A549 (cell line): ENCODE results near the gene OPTN. TPM values are rescaled to one million over a fixed set of nuclear protein-coding genes. Genes with fewer than 3 reads are reported as not detected.

Source experiments
- ATAC-seq, 2 experiments: fragments of 200-7000 bp in 1 of 2; fragments of >200 bp in 1 of 2; cut with Nextera tagmentation in 1 of 2; cut with Tn5 transposase in 1 of 2; 3 replicates each; pipeline versions ENCODE4 v1.8.0 to v1.9.1; 2018 to 2020; ENCODE audit warnings: mild to moderate bottlenecking in 1 of 2, moderate library complexity in 1 of 2
- CTCF ChIA-PET: fragments of 300-600 bp; sonication (Branson Sonifier 250); formaldehyde crosslinking; extraction: SDS; loops from one replicate; lab custom pipeline; 2021; ENCODE audit warnings: antibody characterized with exemption, inconsistent platforms; lab: Yijun Ruan, JAX
- POLR2A ChIA-PET: fragments of 350-600 bp; formaldehyde crosslinking; extraction: SDS; loops from one replicate; lab custom pipeline; 2021; ENCODE audit warnings: antibody characterized with exemption, inconsistent platforms; lab: Yijun Ruan, JAX
- DNase-seq, 2 experiments: peaks; one replicate each; pipeline versions ENCODE4 v3.0.0 to v3.0.0-alpha.2; 2011 to 2016; ENCODE audit warnings: low read depth in 1 of 2, low spot score in 1 of 2
- FAIRE-seq: peaks from 2 replicates; lab custom pipeline; 2011; peaks lifted over from hg19 to GRCh38; lab: Jason Lieb, UNC
- H3K27ac ChIP-seq, 2 experiments: fragments of >200 bp; sonication (Bioruptor Twin); formaldehyde crosslinking; 3 replicates each; pipeline ENCODE4 v1.5.1; 2016 to 2017
- H3K4me1 ChIP-seq: fragments of >200 bp; sonication (Bioruptor Twin); formaldehyde crosslinking; 3 replicates; pipeline ENCODE4 v1.6.1; 2016
- H3K4me2 ChIP-seq: fragments of >200 bp; sonication (Bioruptor Twin); formaldehyde crosslinking; 3 replicates; pipeline ENCODE4 v1.6.1; 2016
- H3K4me3 ChIP-seq: fragments of >200 bp; sonication (Bioruptor Twin); formaldehyde crosslinking; 3 replicates; pipeline ENCODE4 v1.5.1; 2016
- H3K9me3 ChIP-seq: fragments of >200 bp; sonication (Bioruptor Twin); formaldehyde crosslinking; 3 replicates; pipeline ENCODE4 v1.6.1; 2016
- CBX2 ChIP-seq: fragments of 200-600 bp; sonication (generic); IDR thresholded peaks from 2 replicates; pipeline ENCODE4 v1.6.1; 2016; ENCODE audit warnings: low read depth, mild to moderate bottlenecking, borderline replicate concordance
- CBX8 ChIP-seq: fragments of 200-600 bp; sonication (generic); IDR thresholded peaks from 2 replicates; pipeline ENCODE4 v1.6.1; 2016
- E2F6 ChIP-seq: IDR thresholded peaks from 2 replicates; pipeline ENCODE4 v1.6.1; 2012; ENCODE audit warnings: low read depth, borderline replicate concordance
- ESRRA ChIP-seq: fragments of 150-350 bp; IDR thresholded peaks from 2 replicates; pipeline ENCODE4 v1.6.1; 2014; ENCODE audit warnings: mild to moderate bottlenecking, low read length, borderline replicate concordance
- HEYL ChIP-seq: fragments of 250-450 bp; sonication (Bioruptor Pico); IDR thresholded peaks from 2 replicates; pipeline ENCODE4 v1.8.0; 2021; ENCODE audit warnings: mild to moderate bottlenecking, moderate library complexity
- HOXA7 ChIP-seq: fragments of 250-450 bp; sonication (Bioruptor Pico); IDR thresholded peaks from 2 replicates; pipeline ENCODE4 v1.5.0; 2020; ENCODE audit warnings: mild to moderate bottlenecking, moderate library complexity
- HOXB13 ChIP-seq: fragments of 250-450 bp; sonication (Bioruptor Pico); IDR thresholded peaks from 2 replicates; pipeline ENCODE4 v1.5.0; 2020; ENCODE audit warnings: low read depth, mild to moderate bottlenecking, moderate library complexity
- JUN ChIP-seq, 2 experiments: fragments of >200 bp; sonication (Bioruptor Twin); formaldehyde crosslinking; IDR thresholded peaks; 2 replicates in 1 of 2; 3 replicates in 1 of 2; pipeline ENCODE4 v1.6.1; 2016 to 2017
- KDM1A ChIP-seq: fragments of 200-600 bp; sonication (generic); IDR thresholded peaks from 2 replicates; pipeline ENCODE4 v1.6.1; 2016; ENCODE audit warnings: low read depth, mild to moderate bottlenecking
- MAZ ChIP-seq: fragments of 150-350 bp; IDR thresholded peaks from 2 replicates; pipeline ENCODE4 v1.6.1; 2014; ENCODE audit warnings: antibody characterized with exemption, low read depth, low read length, borderline replicate concordance
- NFE2L2 ChIP-seq: fragments of 150-350 bp; conservative IDR thresholded peaks from 2 replicates; pipeline ENCODE4 v1.6.1; 2014; ENCODE audit warnings: low read length
- NR3C1 ChIP-seq: fragments of >200 bp; sonication (Bioruptor Twin); formaldehyde crosslinking; IDR thresholded peaks from 3 replicates; pipeline ENCODE4 v1.6.1; 2017
- RAD21 ChIP-seq, 2 experiments: fragments of >200 bp in 1 of 2; sonication (Bioruptor Twin) in 1 of 2; formaldehyde crosslinking in 1 of 2; IDR thresholded peaks in 1 of 2; conservative IDR thresholded peaks in 1 of 2; 2 replicates in 1 of 2; 3 replicates in 1 of 2; pipeline ENCODE4 v1.6.1; 2012 to 2018; ENCODE audit warnings: inconsistent platforms in 1 of 2
- SMC3 ChIP-seq: fragments of >200 bp; sonication (Bioruptor Twin); formaldehyde crosslinking; IDR thresholded peaks from 3 replicates; pipeline ENCODE4 v1.6.1; 2018; ENCODE audit warnings: inconsistent platforms
- SREBF2 ChIP-seq: fragments of 450-650 bp; IDR thresholded peaks from 2 replicates; pipeline ENCODE4 v1.6.1; 2014; ENCODE audit warnings: mild to moderate bottlenecking, moderate library complexity
- TFCP2L1 ChIP-seq: fragments of 250-450 bp; sonication (Bioruptor Pico); IDR thresholded peaks from 2 replicates; pipeline ENCODE4 v1.5.0; 2021; ENCODE audit warnings: mild to moderate bottlenecking
- ZNF302 ChIP-seq: fragments of 250-450 bp; sonication (Bioruptor Pico); IDR thresholded peaks from 2 replicates; pipeline ENCODE4 v1.9.0; 2021; ENCODE audit warnings: inconsistent platforms, mild to moderate bottlenecking, moderate library complexity
- ZSCAN20 ChIP-seq: fragments of 250-450 bp; sonication (Bioruptor Pico); IDR thresholded peaks from 2 replicates; pipeline ENCODE4 v1.8.0; 2022; ENCODE audit warnings: mild to moderate bottlenecking, moderate library complexity
- WGBS: methylation state at CpG from one replicate; pipeline ENCODE4 v1.1.6; 2017; ENCODE audit errors: missing lambda C conversion rate; 5-methylcytosine and 5-hydroxymethylcytosine counted together
- polyA plus RNA-seq, 4 experiments: library from polyadenylated mRNA; depleted of rRNA in 3 of 4; stranded (reverse); fragments of >200 nt; fragmentation: RNase III in 1 of 4; extraction: RNeasy Plus Mini Kit Qiagen cat#74134 plus additional on column Dnase treatment in 1 of 4; gene quantifications; 2 replicates in 3 of 4; 3 replicates in 1 of 4; pipeline ENCODE4 v1.2.3, GENCODE V29; 2011 to 2017
- TF ChIP-seq, protein P1 (sequence below): fragments of 250-450 bp; sonication (Bioruptor Pico); IDR thresholded peaks from 2 replicates; pipeline ENCODE4 v1.5.0; 2021; ENCODE audit warnings: mild to moderate bottlenecking, moderate library complexity, borderline replicate concordance
- TF ChIP-seq, protein P2 (sequence below): fragments of 200-600 bp; sonication (generic); IDR thresholded peaks from 2 replicates; pipeline ENCODE4 v1.6.1; 2016; ENCODE audit warnings: antibody characterized with exemption, mild to moderate bottlenecking, moderate library complexity

The OPTN gene
- polyA plus RNA-seq, 2 of the 4 experiments (the other 2 are of a cell fraction), result 31.8 to 33.2 TPM

DNA sequence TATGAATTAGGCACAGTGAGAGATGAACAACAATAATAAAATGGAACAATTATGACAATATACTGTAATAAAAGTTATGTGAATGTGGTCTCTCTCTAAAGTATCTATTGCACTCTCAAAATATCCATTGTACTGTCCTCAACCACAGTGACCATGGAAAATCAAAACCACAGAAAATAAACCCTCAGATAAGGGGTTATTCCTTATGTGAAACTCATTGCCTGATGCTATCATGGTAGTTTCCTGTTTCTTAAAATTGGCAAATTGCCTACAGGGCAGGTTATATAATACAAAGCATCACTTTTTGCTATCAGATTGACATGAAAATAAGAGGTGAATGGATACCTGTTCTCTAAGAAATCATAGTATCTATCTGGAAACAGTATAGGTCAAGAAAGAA, 65.2 kb downstream of the OPTN start:
- Histone ChIP-seq H3K4me3 (no peak overlapping the region), H3K27ac (no peak overlapping the region), H3K4me1 (peaks cover 12% of the 10 kb centered on the region), H3K4me2 (no peak overlapping the region), H3K9me3 (no peaks in the 10 kb centered on the region)
- no peak for DNase-seq
- ATAC-seq, result no peak
- no peak for TF ChIP-seq HEYL
- TF ChIP-seq, protein P1, sequence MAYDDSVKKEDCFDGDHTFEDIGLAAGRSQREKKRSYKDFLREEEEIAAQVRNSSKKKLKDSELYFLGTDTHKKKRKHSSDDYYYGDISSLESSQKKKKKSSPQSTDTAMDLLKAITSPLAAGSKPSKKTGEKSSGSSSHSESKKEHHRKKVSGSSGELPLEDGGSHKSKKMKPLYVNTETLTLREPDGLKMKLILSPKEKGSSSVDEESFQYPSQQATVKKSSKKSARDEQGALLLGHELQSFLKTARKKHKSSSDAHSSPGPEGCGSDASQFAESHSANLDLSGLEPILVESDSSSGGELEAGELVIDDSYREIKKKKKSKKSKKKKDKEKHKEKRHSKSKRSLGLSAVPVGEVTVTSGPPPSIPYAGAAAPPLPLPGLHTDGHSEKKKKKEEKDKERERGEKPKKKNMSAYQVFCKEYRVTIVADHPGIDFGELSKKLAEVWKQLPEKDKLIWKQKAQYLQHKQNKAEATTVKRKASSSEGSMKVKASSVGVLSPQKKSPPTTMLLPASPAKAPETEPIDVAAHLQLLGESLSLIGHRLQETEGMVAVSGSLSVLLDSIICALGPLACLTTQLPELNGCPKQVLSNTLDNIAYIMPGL (CRISPR knock-in tag), result no peak
- TF ChIP-seq SREBF2, result no peak
- no peak for TF ChIP-seq ZNF302 (CRISPR knock-in tag)
- TF ChIP-seq TFCP2L1 (CRISPR knock-in tag), result no peak
- TF ChIP-seq CBX8, result no peak
- TF ChIP-seq MAZ, result no peak
- TF ChIP-seq E2F6, result no peak
- TF ChIP-seq JUN (IDR thresholded peaks at IDR 0.05), result no peak
- no peak for TF ChIP-seq CBX2
- no peak for TF ChIP-seq HOXA7
- TF ChIP-seq, protein P2, sequence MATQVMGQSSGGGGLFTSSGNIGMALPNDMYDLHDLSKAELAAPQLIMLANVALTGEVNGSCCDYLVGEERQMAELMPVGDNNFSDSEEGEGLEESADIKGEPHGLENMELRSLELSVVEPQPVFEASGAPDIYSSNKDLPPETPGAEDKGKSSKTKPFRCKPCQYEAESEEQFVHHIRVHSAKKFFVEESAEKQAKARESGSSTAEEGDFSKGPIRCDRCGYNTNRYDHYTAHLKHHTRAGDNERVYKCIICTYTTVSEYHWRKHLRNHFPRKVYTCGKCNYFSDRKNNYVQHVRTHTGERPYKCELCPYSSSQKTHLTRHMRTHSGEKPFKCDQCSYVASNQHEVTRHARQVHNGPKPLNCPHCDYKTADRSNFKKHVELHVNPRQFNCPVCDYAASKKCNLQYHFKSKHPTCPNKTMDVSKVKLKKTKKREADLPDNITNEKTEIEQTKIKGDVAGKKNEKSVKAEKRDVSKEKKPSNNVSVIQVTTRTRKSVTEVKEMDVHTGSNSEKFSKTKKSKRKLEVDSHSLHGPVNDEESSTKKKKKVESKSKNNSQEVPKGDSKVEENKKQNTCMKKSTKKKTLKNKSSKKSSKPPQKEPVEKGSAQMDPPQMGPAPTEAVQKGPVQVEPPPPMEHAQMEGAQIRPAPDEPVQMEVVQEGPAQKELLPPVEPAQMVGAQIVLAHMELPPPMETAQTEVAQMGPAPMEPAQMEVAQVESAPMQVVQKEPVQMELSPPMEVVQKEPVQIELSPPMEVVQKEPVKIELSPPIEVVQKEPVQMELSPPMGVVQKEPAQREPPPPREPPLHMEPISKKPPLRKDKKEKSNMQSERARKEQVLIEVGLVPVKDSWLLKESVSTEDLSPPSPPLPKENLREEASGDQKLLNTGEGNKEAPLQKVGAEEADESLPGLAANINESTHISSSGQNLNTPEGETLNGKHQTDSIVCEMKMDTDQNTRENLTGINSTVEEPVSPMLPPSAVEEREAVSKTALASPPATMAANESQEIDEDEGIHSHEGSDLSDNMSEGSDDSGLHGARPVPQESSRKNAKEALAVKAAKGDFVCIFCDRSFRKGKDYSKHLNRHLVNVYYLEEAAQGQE, result no peak
- TF ChIP-seq NFE2L2, result no peak
- TF ChIP-seq ESRRA, result no peak
- ChIA-PET CTCF (no interaction called here), POLR2A (no interaction called here)
- no peak for FAIRE-seq

GRCh38 chr10:13167568-13167967, 67.6 kb downstream of the OPTN start:
- DNase-seq (no peak), ATAC-seq (no peak), FAIRE-seq (no peak)
- POLR2A ChIA-PET, result no interaction called here
- Histone ChIP-seq H3K27ac (no peak overlapping the region), H3K4me2 (no peak overlapping the region), H3K4me1 (peaks cover under 1% of the 10 kb centered on the region; the same call in 2 of the 3 replicates), H3K4me3 (no peak overlapping the region), H3K9me3 (no peaks in the 10 kb centered on the region)
- TF ChIP-seq SMC3 (no peak), RAD21 (conservative IDR thresholded peaks at IDR 0.05 in 1 of 2, IDR thresholded peaks at IDR 0.05 in 1 of 2) (no peak), HOXB13 (CRISPR knock-in tag) (no peak), NR3C1 (no peak), ZSCAN20 (CRISPR knock-in tag) (no peak), HEYL (no peak), KDM1A (no peak), E2F6 (no peak)
- CTCF ChIA-PET, result interaction anchor here (1.0 to 1.5 kb wide), 3 partner anchors 10 to 39 kb away, joined by 3 to 4 read pairs (median 3); no protein-coding TSS in a partner anchor
- WGBS, result 76% methylated on average over 7 of the region's 7 CpGs
